Gastroesophageal sphincter (tissue), 4 donors: ENCODE data around the gene CDH3. TPM values are rescaled to one million over a fixed set of nuclear protein-coding genes. Genes with fewer than 3 reads are reported as not detected.

Experiments used
- ATAC-seq: fragments of 150-250 bp; one replicate; pipeline ENCODE4 v1.9.1; 2016; ENCODE audit warnings: mild to moderate bottlenecking, moderate library complexity
- H3K27ac ChIP-seq, 4 donors: fragments of 200-600 bp; sonication (generic) in 3 of 4; 1 replicate in 3 of 4; 2 replicates in 1 of 4; pipeline ENCODE4 v1.5.1; 2016 to 2019
- H3K27me3 ChIP-seq: fragments of 200-600 bp; sonication (generic); one replicate; pipeline ENCODE4 v1.5.1; 2019
- H3K36me3 ChIP-seq, 2 donors: fragments of 200-600 bp; sonication (generic); one replicate each; pipeline ENCODE4 v1.5.1; 2019; ENCODE audit warnings: control low read depth in 1 of 2
- H3K4me1 ChIP-seq, 3 donors: fragments of 200-600 bp; sonication (generic); 1 replicate in 2 of 3; 2 replicates in 1 of 3; pipeline ENCODE4 v1.5.1; 2016 to 2019; ENCODE audit warnings: control low read depth in 2 of 3
- H3K4me3 ChIP-seq, 2 donors: fragments of 200-600 bp; sonication (generic); one replicate each; pipeline ENCODE4 v1.5.1; 2019; ENCODE audit warnings: mild to moderate bottlenecking in 1 of 2, moderate library complexity in 1 of 2
- H3K9me3 ChIP-seq, 3 donors: fragments of 200-600 bp; sonication (generic); one replicate each; pipeline ENCODE4 v1.5.1; 2017 to 2019; ENCODE audit warnings: control low read depth in 2 of 3
- EP300 ChIP-seq: sonication (generic); formaldehyde crosslinking; IDR thresholded peaks from one replicate; pipeline ENCODE4 v1.6.1; 2017; ENCODE audit warnings: antibody characterized with exemption, mild to moderate bottlenecking
- POLR2A ChIP-seq, 2 donors: fragments of 450-650 bp; IDR thresholded peaks; one replicate each; pipeline ENCODE4 v1.6.1; 2017; ENCODE audit warnings: antibody characterized with exemption in 2 of 2, mild to moderate bottlenecking in 2 of 2, moderate library complexity in 1 of 2
- POLR2AphosphoS5 ChIP-seq: sonication (generic); formaldehyde crosslinking; IDR thresholded peaks from one replicate; pipeline ENCODE4 v1.6.1; 2017; ENCODE audit warnings: antibody characterized with exemption
- WGBS, 2 donors: methylation state at CpG; one replicate each; pipeline ENCODE4 v1.1.5; 2018; ENCODE audit warnings: low coverage in 1 of 2; 5-methylcytosine and 5-hydroxymethylcytosine counted together
- total RNA-seq, 4 donors: library from RNA; depleted of rRNA; stranded (reverse); fragments of >200 nt; gene quantifications; one replicate each; pipeline ENCODE4 v1.1.0, GENCODE V29; 2016
- TF ChIP-seq, protein P1 (sequence below), 4 experiments: fragments of 200-600 bp in 2 of 4; fragments of 450-650 bp in 2 of 4; sonication (generic) in 1 of 4; IDR thresholded peaks; one replicate each; pipeline ENCODE4 v1.5.1; 2017 to 2019; ENCODE audit warnings: antibody characterized with exemption in 4 of 4, mild to moderate bottlenecking in 2 of 4, moderate library complexity in 2 of 4

Gene CDH3
- total RNA-seq, 4 donors from 2014 or later: 0.12 to 10.3 (median 4.6) TPM

DNA sequence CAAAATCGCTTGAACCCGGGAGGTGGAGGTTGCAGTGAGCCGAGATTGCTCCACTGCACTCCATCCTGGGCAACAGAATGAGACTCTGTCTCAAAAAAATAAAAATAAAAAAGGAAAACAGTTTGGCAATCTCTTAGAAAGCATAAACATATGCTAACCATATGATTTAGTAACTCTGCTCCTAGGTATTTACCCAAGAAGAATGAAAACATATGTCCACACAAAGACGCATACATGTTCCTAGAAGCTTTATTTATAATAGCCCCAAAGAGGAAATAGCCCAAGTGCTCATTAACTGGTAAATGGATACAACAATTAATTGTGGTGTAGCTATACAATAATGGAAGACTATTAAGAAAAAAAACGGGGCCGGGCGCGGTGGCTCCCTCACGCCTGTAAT lies 73.5 kb downstream of the CDH3 start:
- 67 to 94% methylated on average over 6 to 9 of the region's 9 CpGs for WGBS, 2 donors
- no peak overlapping the region for H3K4me3 ChIP-seq
- no peak for TF ChIP-seq POLR2AphosphoS5
- TF ChIP-seq, protein P1, sequence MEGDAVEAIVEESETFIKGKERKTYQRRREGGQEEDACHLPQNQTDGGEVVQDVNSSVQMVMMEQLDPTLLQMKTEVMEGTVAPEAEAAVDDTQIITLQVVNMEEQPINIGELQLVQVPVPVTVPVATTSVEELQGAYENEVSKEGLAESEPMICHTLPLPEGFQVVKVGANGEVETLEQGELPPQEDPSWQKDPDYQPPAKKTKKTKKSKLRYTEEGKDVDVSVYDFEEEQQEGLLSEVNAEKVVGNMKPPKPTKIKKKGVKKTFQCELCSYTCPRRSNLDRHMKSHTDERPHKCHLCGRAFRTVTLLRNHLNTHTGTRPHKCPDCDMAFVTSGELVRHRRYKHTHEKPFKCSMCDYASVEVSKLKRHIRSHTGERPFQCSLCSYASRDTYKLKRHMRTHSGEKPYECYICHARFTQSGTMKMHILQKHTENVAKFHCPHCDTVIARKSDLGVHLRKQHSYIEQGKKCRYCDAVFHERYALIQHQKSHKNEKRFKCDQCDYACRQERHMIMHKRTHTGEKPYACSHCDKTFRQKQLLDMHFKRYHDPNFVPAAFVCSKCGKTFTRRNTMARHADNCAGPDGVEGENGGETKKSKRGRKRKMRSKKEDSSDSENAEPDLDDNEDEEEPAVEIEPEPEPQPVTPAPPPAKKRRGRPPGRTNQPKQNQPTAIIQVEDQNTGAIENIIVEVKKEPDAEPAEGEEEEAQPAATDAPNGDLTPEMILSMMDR (IDR thresholded peaks at IDR 0.05): no peak
- no peak for TF ChIP-seq EP300
- TF ChIP-seq POLR2A (IDR thresholded peaks at IDR 0.05): no peak
- ATAC-seq: no peak
- H3K27me3 ChIP-seq: no peaks in the 10 kb centered on the region
- H3K36me3 ChIP-seq: no peaks in the 10 kb centered on the region
- H3K4me1 ChIP-seq: no peaks in the 10 kb centered on the region
- peaks cover 0 to 13% (median 0%) of the 10 kb centered on the region in 3 donors for H3K9me3 ChIP-seq
- no peak overlapping the region for H3K27ac ChIP-seq

DNA sequence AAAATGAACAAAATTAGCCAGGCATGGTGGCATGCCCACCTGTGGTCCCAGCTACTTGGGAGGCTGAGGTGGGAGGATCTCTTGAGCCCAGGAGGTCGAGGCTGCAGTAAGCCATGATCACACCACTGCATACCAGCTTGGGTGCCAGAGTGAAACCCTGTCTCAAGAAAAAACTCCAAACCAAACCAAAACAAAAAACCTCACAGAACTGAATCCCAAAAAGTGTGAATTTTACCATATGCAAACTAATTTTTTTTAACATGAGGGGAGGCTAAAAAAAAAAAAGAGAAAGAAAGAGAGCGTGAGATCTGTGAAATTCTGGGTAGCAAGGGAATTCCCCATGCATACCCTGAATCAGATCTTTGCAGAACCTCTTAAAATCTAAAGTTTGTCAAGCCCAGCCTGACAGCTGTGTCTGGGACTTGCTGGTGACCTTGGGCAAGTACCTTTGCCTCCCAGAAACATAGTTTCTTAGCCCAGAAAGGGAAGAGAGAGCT lies 74.9 kb downstream of the CDH3 start:
- TF ChIP-seq POLR2A (IDR thresholded peaks at IDR 0.05) (no peak), POLR2AphosphoS5 (no peak), EP300 (no peak)
- TF ChIP-seq, protein P1 (IDR thresholded peaks at IDR 0.05): no peak
- no peaks in the 10 kb centered on the region for H3K27me3 ChIP-seq
- no peaks in the 10 kb centered on the region for H3K36me3 ChIP-seq
- H3K4me1 ChIP-seq: no peaks in the 10 kb centered on the region
- 69% methylated on average over 1 of the region's 2 CpGs; no CpG with 5 or more reads in 1 of the 2 donors for WGBS, 2 donors
- H3K27ac ChIP-seq: no peak overlapping the region
- H3K9me3 ChIP-seq: peaks cover 0 to 13% (median 0%) of the 10 kb centered on the region in 3 donors
- ATAC-seq: no peak
- no peak overlapping the region for H3K4me3 ChIP-seq

DNA sequence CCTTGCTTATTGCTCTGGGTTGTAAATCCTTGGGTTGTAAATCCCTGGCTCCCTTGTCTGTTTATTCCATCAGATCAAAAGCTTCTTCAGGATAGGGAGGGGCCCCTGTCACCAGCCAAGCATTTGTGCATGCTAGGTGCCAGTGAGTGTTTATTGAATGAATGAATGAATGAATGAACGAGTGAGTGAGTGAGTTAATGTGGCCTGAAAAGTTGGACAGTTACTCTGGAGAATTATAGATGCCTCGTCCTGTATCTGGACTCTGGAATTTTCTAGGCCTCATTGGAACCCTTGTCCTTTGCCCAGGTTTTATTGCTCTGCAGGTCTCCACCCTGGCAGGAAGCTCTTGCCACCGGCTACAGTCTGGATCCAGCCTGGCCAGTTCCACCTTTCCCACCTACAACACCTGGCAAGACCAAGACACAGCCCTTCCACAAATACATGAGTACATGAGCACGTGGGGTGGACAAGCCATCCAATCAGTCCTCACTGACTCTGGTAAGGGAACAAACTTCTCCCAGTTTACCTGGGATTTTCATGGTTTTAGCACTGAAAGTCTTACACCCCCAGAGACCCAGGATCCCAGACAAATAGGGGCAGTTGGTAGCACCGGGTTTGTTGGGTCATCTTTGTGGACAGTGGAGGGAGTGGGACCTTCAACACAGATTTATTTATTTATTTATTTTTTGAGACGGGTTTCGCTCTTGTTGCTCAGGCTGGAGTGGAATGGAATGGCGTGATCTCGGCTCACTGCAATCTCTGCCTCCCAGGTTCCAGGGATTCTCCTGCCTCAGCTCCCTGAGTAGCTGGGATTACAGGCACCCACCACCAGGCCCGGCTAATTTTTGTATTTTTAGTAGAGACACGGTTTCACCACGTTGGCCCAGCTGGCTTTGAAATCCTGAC lies 77.3 kb downstream of the CDH3 start:
- Histone ChIP-seq H3K9me3 (peaks cover 0 to 11% (median 0%) of the 10 kb centered on the region in 3 donors), H3K27ac (no peak overlapping the region), H3K36me3 (no peaks in the 10 kb centered on the region), H3K4me3 (no peak overlapping the region), H3K4me1 (no peaks in the 10 kb centered on the region), H3K27me3 (peaks cover 4% of the 10 kb centered on the region)
- TF ChIP-seq, protein P1 (IDR thresholded peaks at IDR 0.05): no peak
- TF ChIP-seq POLR2A (IDR thresholded peaks at IDR 0.05) (no peak), POLR2AphosphoS5 (no peak), EP300 (no peak)
- no peak for ATAC-seq
- WGBS, 2 donors: 69 to 93% methylated on average over 2 to 10 of the region's 12 CpGs

DNA sequence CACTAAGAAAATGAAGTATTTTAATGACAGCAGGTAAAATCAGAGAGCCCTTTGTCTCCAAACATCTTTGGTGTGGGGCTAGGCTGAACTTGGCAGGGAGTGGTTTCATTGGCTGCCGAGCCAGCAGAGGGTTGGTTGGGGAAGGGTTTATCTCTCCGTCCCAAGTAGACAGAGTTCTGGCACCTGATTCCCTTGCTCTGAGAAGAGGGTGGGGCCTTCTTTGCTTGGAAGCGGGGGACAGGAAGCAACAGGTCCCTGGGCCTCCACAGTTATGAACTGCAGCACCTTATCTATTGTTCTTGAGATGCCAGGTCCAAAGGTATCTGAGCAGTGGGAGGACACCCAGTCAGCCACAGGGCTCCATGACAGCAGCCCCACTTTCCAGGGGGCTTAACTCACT lies 79.7 kb downstream of the CDH3 start:
- ATAC-seq: no peak
- no peak overlapping the region for H3K4me3 ChIP-seq
- H3K9me3 ChIP-seq: no peaks in the 10 kb centered on the region
- H3K27ac ChIP-seq: no peak overlapping the region
- H3K36me3 ChIP-seq: no peaks in the 10 kb centered on the region
- WGBS, 2 donors: 25% methylated on average over 1 of the region's 3 CpGs; no CpG with 5 or more reads in 1 of the 2 donors
- H3K4me1 ChIP-seq: no peaks in the 10 kb centered on the region
- H3K27me3 ChIP-seq: peaks cover 23% of the 10 kb centered on the region
- no peak for TF ChIP-seq POLR2A (IDR thresholded peaks at IDR 0.05)
- TF ChIP-seq, protein P1 (IDR thresholded peaks at IDR 0.05): no peak
- TF ChIP-seq EP300: no peak
- TF ChIP-seq POLR2AphosphoS5: no peak

DNA sequence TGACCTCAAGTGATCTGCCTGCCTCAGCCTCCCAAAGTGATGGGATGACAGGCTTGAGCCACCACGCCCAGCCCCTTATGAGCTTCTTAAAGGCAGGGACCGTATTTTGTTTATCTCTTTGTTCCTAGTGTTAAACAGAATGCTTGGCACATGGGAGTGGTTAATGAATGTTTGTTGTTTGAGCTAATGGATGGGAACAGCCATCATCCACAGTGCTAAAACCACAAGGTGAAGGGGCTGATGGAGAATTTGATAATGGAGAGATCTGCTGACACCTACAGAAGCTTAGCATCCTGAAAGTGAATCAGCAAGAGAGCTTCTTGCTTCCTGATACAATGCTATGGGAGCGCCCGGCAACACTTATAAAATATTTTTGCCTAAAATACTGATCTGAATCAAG lies 83.4 kb downstream of the CDH3 start:
- no peaks in the 10 kb centered on the region for H3K36me3 ChIP-seq
- H3K4me3 ChIP-seq: no peak overlapping the region
- H3K9me3 ChIP-seq: no peaks in the 10 kb centered on the region
- H3K27me3 ChIP-seq: peaks cover 46% of the 10 kb centered on the region
- no peak for ATAC-seq
- WGBS, 2 donors: 62 to 100% methylated on average over 1 to 3 of the region's 4 CpGs
- no peak overlapping the region for H3K27ac ChIP-seq
- H3K4me1 ChIP-seq: no peaks in the 10 kb centered on the region
- TF ChIP-seq POLR2AphosphoS5 (no peak), EP300 (no peak), POLR2A (IDR thresholded peaks at IDR 0.05) (no peak)
- TF ChIP-seq, protein P1 (IDR thresholded peaks at IDR 0.05): no peak
